Lung (tissue), 12 donors: ENCODE results near the gene PCSK5. TPM values are rescaled to one million over a fixed set of nuclear protein-coding genes. Genes with fewer than 3 reads are reported as not detected.

ENCODE experiments used
- ATAC-seq: fragments of 200-7000 bp; cut with Tn5 transposase; one replicate; pipeline ENCODE4 v1.9.1; 2020; ENCODE audit warnings: moderate number of reproducible peaks; ENCODE audit not compliant: insufficient read depth, low FRiP score
- DNase-seq, 3 donors: peaks; one replicate each; pipeline ENCODE4 v3.0.0-alpha.2; 2013 to 2017
- H3K27ac ChIP-seq, 2 donors: one replicate each; pipeline ENCODE4 v1.5.1; 2013; ENCODE audit warnings: mild to moderate bottlenecking in 2 of 2, moderate library complexity in 2 of 2, control low read depth in 1 of 2, inconsistent platforms in 1 of 2, low read depth in 1 of 2, low read length in 1 of 2
- H3K27me3 ChIP-seq, 3 donors: one replicate each; pipeline ENCODE4 v1.5.1; 2013; ENCODE audit warnings: low read length in 2 of 3; ENCODE audit not compliant: control insufficient read depth in 3 of 3, insufficient read depth in 3 of 3
- H3K36me3 ChIP-seq, 4 donors: one replicate each; pipeline ENCODE4 v1.5.1; 2013; ENCODE audit warnings: low read length in 4 of 4, mild to moderate bottlenecking in 1 of 4, moderate library complexity in 1 of 4; ENCODE audit not compliant: control insufficient read depth in 4 of 4, insufficient read depth in 4 of 4
- H3K4me1 ChIP-seq, 5 donors: one replicate each; pipeline ENCODE4 v1.5.1; 2013; ENCODE audit warnings: low read length in 5 of 5, mild to moderate bottlenecking in 2 of 5, moderate library complexity in 1 of 5; ENCODE audit not compliant: control insufficient read depth in 5 of 5, insufficient read depth in 5 of 5
- H3K4me3 ChIP-seq: one replicate; pipeline ENCODE4 v1.5.1; 2013; ENCODE audit warnings: mild to moderate bottlenecking, control low read depth, moderate library complexity
- H3K9ac ChIP-seq, 2 donors: one replicate each; pipeline ENCODE4 v1.5.1; 2013; ENCODE audit warnings: low read length in 2 of 2, control low read depth in 1 of 2; ENCODE audit not compliant: insufficient read depth in 1 of 2
- H3K9me3 ChIP-seq, 4 donors: one replicate each; pipeline ENCODE4 v1.5.1; 2013; ENCODE audit warnings: low read length in 3 of 4, mild to moderate bottlenecking in 1 of 4, moderate library complexity in 1 of 4; ENCODE audit not compliant: control insufficient read depth in 4 of 4, insufficient read depth in 3 of 4
- CTCF ChIP-seq: IDR thresholded peaks from 2 replicates; pipeline ENCODE4 v1.5.1; 2012; ENCODE audit warnings: mild to moderate bottlenecking; ENCODE audit errors: control extremely low read depth, extremely low read depth
- WGBS, 2 donors: extraction: QIAGEN DNeasy Blood & Tissue Kit; methylation state at CpG; one replicate each; pipeline ENCODE4 v1.1.7; 2013; 5-methylcytosine and 5-hydroxymethylcytosine counted together
- polyA plus RNA-seq, 2 donors: library from polyadenylated mRNA; stranded (reverse); fragments of 200-250 nt; gene quantifications; one replicate each; pipeline ENCODE4 v1.2.1, GENCODE V29; 2013
- total RNA-seq, 2 donors: library from RNA; depleted of rRNA in 1 of 2; stranded (reverse); fragments of >200 nt in 1 of 2; gene quantifications; one replicate each; pipeline ENCODE4 v1.2.1, GENCODE V29; 2014 to 2021
- donor health status: control.
- donor health status: control.
- donor health status: Bipolar disorder and iron deficiency.
- donor health status: healthy.
- donor health status: DM: yes; HTN: yes; CAD: no.

PCSK5 gene
- total and polyA plus RNA-seq, 4 donors: 1.9 to 28.2 (median 13.6) TPM

- WGBS, 2 donors: 24% methylated on average over 1 of the region's 1 CpG
- no peak overlapping the region for H3K4me3 ChIP-seq
- no peak for TF ChIP-seq CTCF
- no peak overlapping the region for H3K9ac ChIP-seq
- no peak for DNase-seq
- no peaks in the 10 kb centered on the region for H3K27me3 ChIP-seq
- no peaks in the 10 kb centered on the region for H3K9me3 ChIP-seq
- no peaks in the 10 kb centered on the region for H3K36me3 ChIP-seq
- H3K27ac ChIP-seq: no peak overlapping the region
- peaks cover 0 to 1% (median 0%) of the 10 kb centered on the region in 5 donors for H3K4me1 ChIP-seq
- ATAC-seq: no peak
Observed at GRCh38 chr9:76400534-76401096, 510.1 kb downstream of the PCSK5 start.

- DNase-seq (no peak), ATAC-seq (no peak)
- H3K36me3 ChIP-seq: no peaks in the 10 kb centered on the region
- no peak overlapping the region for H3K9ac ChIP-seq
- H3K27me3 ChIP-seq: no peaks in the 10 kb centered on the region
- no peak overlapping the region for H3K27ac ChIP-seq
- no peaks in the 10 kb centered on the region for H3K9me3 ChIP-seq
- no peak for TF ChIP-seq CTCF
- no peaks in the 10 kb centered on the region for H3K4me1 ChIP-seq
- 92 to 95% methylated on average over 2 of the region's 2 CpGs for WGBS, 2 donors
- no peak overlapping the region for H3K4me3 ChIP-seq
Observed at GRCh38 chr9:76401176-76401575, 510.7 kb downstream of the PCSK5 start.

GRCh38 chr9:76401580-76402354 is 511.3 kb downstream of the PCSK5 start:
- no peak overlapping the region for H3K27ac ChIP-seq
- WGBS, 2 donors: 75 to 80% methylated on average over 3 of the region's 3 CpGs

More at GRCh38 chr9:76401580-76402354, 511.3 kb downstream of the PCSK5 start:
- no peak for ATAC-seq
- TF ChIP-seq CTCF: no peak
- no peaks in the 10 kb centered on the region for H3K27me3 ChIP-seq
- no peaks in the 10 kb centered on the region for H3K36me3 ChIP-seq
- H3K4me3 ChIP-seq: no peak overlapping the region
- no peak for DNase-seq
- H3K4me1 ChIP-seq: no peaks in the 10 kb centered on the region
- no peaks in the 10 kb centered on the region for H3K9me3 ChIP-seq
- H3K9ac ChIP-seq: no peak overlapping the region
